Adipocyte (in vitro differentiated cells): ENCODE results near the gene RASL11A.
"Not testable (repeated sequence)": the region's sequence is repeated elsewhere in the genome, so short reads cannot be mapped to it uniquely, and the experiment has no call there.

Experiments used
- DNase-seq: peaks from one replicate; pipeline ENCODE4 v3.0.0-alpha.2; 2015; ENCODE audit warnings: low read depth
- H3K27me3 ChIP-seq: replicated peaks from 2 replicates; pipeline ENCODE4 v1.7.0; 2013; ENCODE audit warnings: mild to moderate bottlenecking, low read length, moderate library complexity; ENCODE audit not compliant: control insufficient read depth, insufficient read depth
- H3K36me3 ChIP-seq: 2 replicates; pipeline ENCODE4 v1.7.0; 2013; ENCODE audit warnings: low read length, mild to moderate bottlenecking, moderate library complexity; ENCODE audit not compliant: control insufficient read depth, insufficient read depth, severe bottlenecking
- H3K4me1 ChIP-seq: 2 replicates; pipeline ENCODE4 v1.7.0; 2013; ENCODE audit warnings: mild to moderate bottlenecking, low read length, moderate library complexity; ENCODE audit not compliant: control insufficient read depth, insufficient read depth
- H3K4me3 ChIP-seq: 2 replicates; pipeline ENCODE4 v1.7.0; 2013; ENCODE audit warnings: mild to moderate bottlenecking, low read length, moderate library complexity
- H3K9ac ChIP-seq: 2 replicates; pipeline ENCODE4 v1.7.0; 2013; ENCODE audit warnings: mild to moderate bottlenecking, low read length, moderate library complexity
- H3K9me3 ChIP-seq: 2 replicates; pipeline ENCODE4 v1.7.0; 2013; ENCODE audit warnings: mild to moderate bottlenecking, low read length, moderate library complexity; ENCODE audit not compliant: control insufficient read depth

The RASL11A gene

GRCh38 chr13:27321468-27322431, 51.1 kb downstream of the RASL11A start:
- Histone ChIP-seq H3K36me3 (no peaks in the 10 kb centered on the region), H3K4me3 (no peak overlapping the region), H3K4me1 (no peaks in the 10 kb centered on the region), H3K27me3 (peaks cover 17% of the 10 kb centered on the region), H3K9me3 (peaks cover 13% of the 10 kb centered on the region), H3K9ac (no peak overlapping the region)
- no peak for DNase-seq

DNA sequence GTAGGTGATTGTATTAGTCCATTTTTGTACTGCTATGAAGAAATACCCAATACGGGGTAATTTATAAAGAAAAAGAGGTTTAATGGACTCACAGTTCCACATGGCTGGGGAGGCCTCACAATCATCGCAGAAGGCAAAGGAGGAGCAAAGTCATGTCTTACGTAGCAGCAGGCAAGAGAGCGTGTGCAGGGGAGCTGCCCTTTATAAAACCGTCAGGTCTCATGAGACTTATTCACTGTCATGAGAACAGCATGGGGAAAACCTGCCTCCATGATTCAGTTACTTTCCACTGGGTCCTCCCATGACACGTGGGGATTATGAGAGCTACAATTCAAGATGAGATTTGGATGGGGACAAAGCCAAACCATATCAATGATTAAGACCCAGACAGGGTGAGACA, 51.8 kb downstream of the RASL11A start:
- not testable (repeated sequence) for H3K4me3 ChIP-seq
- peaks cover 13% of the 10 kb centered on the region for H3K27me3 ChIP-seq

More for the DNA sequence above, 51.8 kb downstream of the RASL11A start:
- not testable (repeated sequence) for H3K9ac ChIP-seq, H3K4me1 ChIP-seq, H3K36me3 ChIP-seq, DNase-seq
- peaks cover 13% of the 10 kb centered on the region for H3K9me3 ChIP-seq
